Sigmoid colon (tissue), 7 donors: ENCODE data around the gene GRIK5. TPM values are rescaled to one million over a fixed set of nuclear protein-coding genes. Genes with fewer than 3 reads are reported as not detected.

Source experiments
- DNase-seq: peaks from one replicate; pipeline ENCODE4 v3.0.0-alpha.2; 2019
- H3K27ac ChIP-seq, 4 donors: fragments of 200-600 bp; sonication (generic); one replicate each; pipeline ENCODE4 v1.5.1; 2016 to 2019; ENCODE audit warnings: mild to moderate bottlenecking in 1 of 4
- H3K27me3 ChIP-seq, 3 donors: fragments of 200-600 bp; sonication (generic); one replicate each; pipeline ENCODE4 v1.5.1; 2019; ENCODE audit warnings: mild to moderate bottlenecking in 1 of 3
- H3K36me3 ChIP-seq, 4 donors: fragments of 200-600 bp; sonication (generic); one replicate each; pipeline ENCODE4 v1.5.1; 2016 to 2019
- H3K4me1 ChIP-seq, 4 donors: fragments of 200-600 bp; sonication (generic); one replicate each; pipeline ENCODE4 v1.5.1; 2017 to 2019
- H3K4me3 ChIP-seq, 4 donors: fragments of 200-600 bp; sonication (generic); one replicate each; pipeline ENCODE4 v1.5.1; 2017 to 2019; ENCODE audit warnings: mild to moderate bottlenecking in 2 of 4, moderate library complexity in 1 of 4
- H3K9me3 ChIP-seq, 4 donors: fragments of 200-600 bp in 3 of 4; sonication (generic) in 3 of 4; one replicate each; pipeline versions ENCODE4 v1.5.1 to v1.6.1; 2013 to 2019
- EP300 ChIP-seq, 4 donors: sonication (generic); formaldehyde crosslinking; IDR thresholded peaks; one replicate each; pipeline ENCODE4 v1.6.1; 2017; ENCODE audit warnings: antibody characterized with exemption in 4 of 4
- POLR2A ChIP-seq, 2 donors: fragments of 450-650 bp; IDR thresholded peaks; one replicate each; pipeline ENCODE4 v1.6.1; 2016; ENCODE audit warnings: antibody characterized with exemption in 2 of 2, mild to moderate bottlenecking in 2 of 2, moderate library complexity in 2 of 2
- POLR2AphosphoS5 ChIP-seq, 4 donors: sonication (generic); formaldehyde crosslinking; IDR thresholded peaks; one replicate each; pipeline ENCODE4 v1.6.1; 2017; ENCODE audit warnings: antibody characterized with exemption in 4 of 4
- WGBS, 2 donors: extraction: QIAGEN DNeasy Blood & Tissue Kit; methylation state at CpG; one replicate each; pipeline ENCODE4 v1.1.7; 2013; 5-methylcytosine and 5-hydroxymethylcytosine counted together
- intact Hi-C: fragments of 100-400 bp; cut with DNase I; formaldehyde crosslinking; loops from one replicate; pipeline ENCODE4 v1.15.1; 2023
- polyA plus RNA-seq, 3 donors: library from polyadenylated mRNA; stranded (reverse); fragments of 200-250 nt; gene quantifications; one replicate each; pipeline ENCODE4 v1.2.3, GENCODE V29; 2013
- total RNA-seq, 4 donors: library from RNA; depleted of rRNA; stranded (reverse); fragments of >200 nt; gene quantifications; one replicate each; pipeline ENCODE4 v1.1.0, GENCODE V29; 2016
- TF ChIP-seq, protein P1 (sequence below), 4 experiments: fragments of 450-650 bp in 3 of 4; fragments of 200-600 bp in 1 of 4; IDR thresholded peaks; one replicate each; pipeline ENCODE4 v1.5.1; 2016 to 2019; ENCODE audit warnings: antibody characterized with exemption in 4 of 4, mild to moderate bottlenecking in 3 of 4, moderate library complexity in 2 of 4
- donor health status: healthy with polysubstance abuse.
- donor health status: Bipolar disorder and iron deficiency.
- donor health status: healthy.

Gene GRIK5
- total and polyA plus RNA-seq, 7 donors, result under 0.01 to 23.3 (median 10.3) TPM; not detected in 1

DNA sequence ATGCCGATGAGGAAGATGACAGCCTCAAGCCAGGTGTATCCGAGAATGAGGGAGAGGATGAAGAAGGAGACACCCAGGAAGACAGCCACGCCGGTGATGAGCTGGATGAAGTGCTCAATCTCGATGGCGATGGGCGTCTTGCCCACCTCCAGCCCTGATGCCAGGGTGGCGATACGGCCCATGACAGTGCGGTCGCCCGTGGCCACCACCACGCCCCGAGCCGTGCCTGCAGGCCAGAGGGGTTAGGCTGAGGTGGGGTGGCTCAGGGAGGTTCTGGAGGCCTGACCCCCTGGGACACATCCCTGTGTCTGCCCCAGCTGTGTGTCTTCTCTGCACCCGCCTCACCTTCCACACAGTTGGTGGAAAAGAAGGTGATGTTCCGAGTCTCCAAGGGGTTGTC is 85.0 kb downstream of the GRIK5 start:
- intact Hi-C loops, result no loop called here
- H3K4me1 ChIP-seq, result no peaks in the 10 kb centered on the region
- H3K9me3 ChIP-seq, result no peaks in the 10 kb centered on the region
- no peaks in the 10 kb centered on the region for H3K36me3 ChIP-seq
- no peak for DNase-seq
- H3K27ac ChIP-seq, result no peak overlapping the region
- TF ChIP-seq POLR2A (IDR thresholded peaks at IDR 0.05), result no peak
- TF ChIP-seq POLR2AphosphoS5 (IDR thresholded peaks at IDR 0.05), result no peak
- TF ChIP-seq, protein P1, sequence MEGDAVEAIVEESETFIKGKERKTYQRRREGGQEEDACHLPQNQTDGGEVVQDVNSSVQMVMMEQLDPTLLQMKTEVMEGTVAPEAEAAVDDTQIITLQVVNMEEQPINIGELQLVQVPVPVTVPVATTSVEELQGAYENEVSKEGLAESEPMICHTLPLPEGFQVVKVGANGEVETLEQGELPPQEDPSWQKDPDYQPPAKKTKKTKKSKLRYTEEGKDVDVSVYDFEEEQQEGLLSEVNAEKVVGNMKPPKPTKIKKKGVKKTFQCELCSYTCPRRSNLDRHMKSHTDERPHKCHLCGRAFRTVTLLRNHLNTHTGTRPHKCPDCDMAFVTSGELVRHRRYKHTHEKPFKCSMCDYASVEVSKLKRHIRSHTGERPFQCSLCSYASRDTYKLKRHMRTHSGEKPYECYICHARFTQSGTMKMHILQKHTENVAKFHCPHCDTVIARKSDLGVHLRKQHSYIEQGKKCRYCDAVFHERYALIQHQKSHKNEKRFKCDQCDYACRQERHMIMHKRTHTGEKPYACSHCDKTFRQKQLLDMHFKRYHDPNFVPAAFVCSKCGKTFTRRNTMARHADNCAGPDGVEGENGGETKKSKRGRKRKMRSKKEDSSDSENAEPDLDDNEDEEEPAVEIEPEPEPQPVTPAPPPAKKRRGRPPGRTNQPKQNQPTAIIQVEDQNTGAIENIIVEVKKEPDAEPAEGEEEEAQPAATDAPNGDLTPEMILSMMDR (IDR thresholded peaks at IDR 0.05), result no peak
- no peak for TF ChIP-seq EP300 (IDR thresholded peaks at IDR 0.05)
- WGBS, 2 donors, result 82 to 92% methylated on average over 17 of the region's 17 CpGs
- H3K27me3 ChIP-seq, result no peaks in the 10 kb centered on the region
- H3K4me3 ChIP-seq, result no peak overlapping the region

GRCh38 chr19:41981724-41982123 is 88.3 kb downstream of the GRIK5 start:
- intact Hi-C loops, result no loop called here
- no peak for TF ChIP-seq POLR2AphosphoS5 (IDR thresholded peaks at IDR 0.05)
- no peak for TF ChIP-seq POLR2A (IDR thresholded peaks at IDR 0.05)
- TF ChIP-seq, protein P1 (IDR thresholded peaks at IDR 0.05), result no peak
- TF ChIP-seq EP300 (IDR thresholded peaks at IDR 0.05), result no peak

DNA sequence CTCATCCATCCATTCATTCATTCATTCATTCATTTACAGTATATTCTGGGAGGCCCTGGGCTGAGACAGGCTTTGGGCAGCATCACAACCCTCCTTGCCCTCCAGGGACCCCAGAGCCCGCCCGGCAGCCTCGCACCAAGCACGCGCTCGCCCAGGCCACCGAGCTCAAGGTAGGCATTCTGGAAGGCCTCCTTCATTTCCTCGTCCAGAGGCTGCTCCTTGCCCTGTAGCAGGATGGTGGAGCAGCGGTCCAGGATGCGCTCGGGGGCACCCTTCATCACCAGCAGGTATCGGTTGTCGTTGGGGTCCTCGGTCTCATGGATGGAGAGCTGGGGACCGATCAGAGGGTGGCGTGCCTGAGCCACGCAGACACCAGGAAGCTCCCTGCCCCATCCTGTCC is 91.5 kb downstream of the GRIK5 start:
- WGBS, 2 donors, result 89 to 91% methylated on average over 17 of the region's 17 CpGs
- Histone ChIP-seq H3K4me1 (no peaks in the 10 kb centered on the region), H3K9me3 (no peaks in the 10 kb centered on the region), H3K27ac (no peak overlapping the region), H3K36me3 (no peaks in the 10 kb centered on the region), H3K27me3 (peaks cover 0 to 3% (median 0%) of the 10 kb centered on the region in 3 donors), H3K4me3 (no peak overlapping the region)
- no peak for TF ChIP-seq EP300 (IDR thresholded peaks at IDR 0.05)
- TF ChIP-seq POLR2AphosphoS5 (IDR thresholded peaks at IDR 0.05), result no peak
- TF ChIP-seq, protein P1 (IDR thresholded peaks at IDR 0.05), result no peak
- TF ChIP-seq POLR2A (IDR thresholded peaks at IDR 0.05), result no peak
- intact Hi-C loops, result no loop called here
- no peak for DNase-seq

More at GRCh38 chr19:41981724-41982123, 88.3 kb downstream of the GRIK5 start:
- 81 to 90% methylated on average over 15 of the region's 15 CpGs for WGBS, 2 donors
- Histone ChIP-seq H3K27me3 (no peaks in the 10 kb centered on the region), H3K27ac (no peak overlapping the region), H3K9me3 (no peaks in the 10 kb centered on the region), H3K4me3 (no peak overlapping the region), H3K36me3 (no peaks in the 10 kb centered on the region), H3K4me1 (no peaks in the 10 kb centered on the region)
- DNase-seq, result no peak

GRCh38 chr19:41977916-41978315 is 92.1 kb downstream of the GRIK5 start:
- no peak overlapping the region for H3K4me3 ChIP-seq
- DNase-seq, result no peak
- H3K4me1 ChIP-seq, result no peaks in the 10 kb centered on the region
- 72 to 86% methylated on average over 22 of the region's 22 CpGs for WGBS, 2 donors
- intact Hi-C loops, result no loop called here
- H3K9me3 ChIP-seq, result no peaks in the 10 kb centered on the region
- TF ChIP-seq EP300 (IDR thresholded peaks at IDR 0.05) (no peak), POLR2A (IDR thresholded peaks at IDR 0.05) (no peak), POLR2AphosphoS5 (IDR thresholded peaks at IDR 0.05) (no peak)
- TF ChIP-seq, protein P1 (IDR thresholded peaks at IDR 0.05), result no peak
- H3K27ac ChIP-seq, result no peak overlapping the region
- H3K36me3 ChIP-seq, result no peaks in the 10 kb centered on the region
- H3K27me3 ChIP-seq, result peaks cover 0 to 3% (median 0%) of the 10 kb centered on the region in 3 donors

GRCh38 chr19:41974652-41975051 is 95.4 kb downstream of the GRIK5 start:
- Histone ChIP-seq H3K27ac (no peak overlapping the region), H3K9me3 (no peaks in the 10 kb centered on the region), H3K27me3 (peaks cover 0 to 8% (median 0%) of the 10 kb centered on the region in 3 donors), H3K4me3 (no peak overlapping the region), H3K4me1 (no peaks in the 10 kb centered on the region), H3K36me3 (no peaks in the 10 kb centered on the region)
- TF ChIP-seq, protein P1 (IDR thresholded peaks at IDR 0.05), result no peak
- TF ChIP-seq POLR2AphosphoS5 (IDR thresholded peaks at IDR 0.05) (no peak), POLR2A (IDR thresholded peaks at IDR 0.05) (no peak), EP300 (IDR thresholded peaks at IDR 0.05) (no peak)
- DNase-seq, result no peak
- intact Hi-C loops, result no loop called here
- 76 to 82% methylated on average over 8 of the region's 8 CpGs for WGBS, 2 donors
